ENCODE data around the gene PIP5K1B.

PIP5K1B gene

DNA sequence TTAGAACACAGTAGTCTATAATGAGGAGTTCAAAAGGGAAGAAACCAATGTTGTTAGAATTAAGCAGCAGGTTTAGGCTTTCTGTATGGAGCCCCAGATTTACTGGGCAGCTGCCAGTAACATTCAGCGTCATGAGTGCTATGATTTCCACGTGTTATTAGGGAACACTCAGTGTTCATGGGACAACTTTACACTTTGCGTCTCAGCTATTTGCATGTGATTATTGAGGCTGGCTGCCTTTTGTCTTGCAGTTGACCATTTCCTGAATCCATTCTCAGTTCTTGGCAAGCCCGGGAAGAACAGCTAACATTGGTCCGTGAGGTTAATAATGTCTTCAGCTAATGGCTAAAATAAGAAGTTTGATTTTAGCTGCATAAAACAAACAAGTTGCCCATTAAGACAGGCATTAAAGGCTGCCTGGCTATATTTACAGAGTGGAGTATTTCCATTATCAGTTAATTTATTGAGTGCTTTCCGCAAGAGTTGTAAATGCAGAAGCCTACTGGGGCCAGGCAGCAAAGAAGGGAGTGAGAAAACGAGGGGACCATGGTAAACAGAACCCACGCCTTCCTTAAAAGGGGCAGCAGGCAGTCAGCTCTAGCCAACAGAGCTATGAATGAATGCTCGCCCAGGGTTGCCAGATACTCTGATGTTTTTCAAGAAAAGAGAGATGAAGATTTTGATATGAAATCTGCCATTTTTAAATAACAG is 120.9 kb downstream of the PIP5K1B start:
- DNase-seq, result no peak

DNA sequence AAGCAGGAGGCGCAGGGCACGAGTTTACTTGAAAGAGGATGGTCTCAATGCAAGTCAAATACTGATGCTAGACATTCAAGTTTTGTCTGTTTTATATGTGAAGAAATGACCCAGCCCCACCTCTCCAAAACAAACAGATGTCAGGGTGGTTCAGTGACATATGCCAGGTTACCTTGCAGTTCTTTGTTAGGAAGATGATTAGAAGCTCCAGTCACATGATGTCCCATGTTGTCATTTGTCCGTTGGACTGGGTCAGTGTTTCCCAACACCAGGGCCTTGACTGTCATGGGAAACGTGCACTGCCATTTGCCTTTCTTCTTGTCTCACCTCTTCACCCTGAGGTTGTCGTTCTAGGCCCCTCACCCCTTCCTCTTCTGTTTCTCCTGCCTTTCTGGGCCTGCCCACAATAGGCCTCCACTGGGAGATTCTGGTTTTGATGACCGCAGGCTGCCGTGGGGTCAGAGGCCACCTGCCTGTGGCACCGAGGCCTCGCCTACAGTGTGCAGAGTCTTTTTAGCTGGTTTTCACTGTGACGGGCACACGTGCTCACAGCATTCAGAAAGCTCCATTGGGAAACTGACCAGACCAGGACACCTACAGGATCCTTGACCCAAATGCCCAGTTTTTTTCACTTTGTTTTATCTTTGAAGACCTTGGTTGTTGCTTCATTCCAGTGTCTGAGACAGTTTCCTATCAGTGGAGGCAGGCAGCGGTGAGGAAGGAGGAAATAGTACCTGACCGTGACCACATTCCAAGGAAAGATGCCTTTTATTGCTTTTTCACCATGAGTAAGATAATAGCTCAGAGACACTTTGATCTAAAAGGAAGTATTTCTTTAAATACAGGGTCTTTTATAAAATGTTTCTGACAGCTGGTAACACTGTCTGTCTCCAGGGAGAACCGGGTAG is 123.1 kb downstream of the PIP5K1B start:
- no peak for DNase-seq

DNA sequence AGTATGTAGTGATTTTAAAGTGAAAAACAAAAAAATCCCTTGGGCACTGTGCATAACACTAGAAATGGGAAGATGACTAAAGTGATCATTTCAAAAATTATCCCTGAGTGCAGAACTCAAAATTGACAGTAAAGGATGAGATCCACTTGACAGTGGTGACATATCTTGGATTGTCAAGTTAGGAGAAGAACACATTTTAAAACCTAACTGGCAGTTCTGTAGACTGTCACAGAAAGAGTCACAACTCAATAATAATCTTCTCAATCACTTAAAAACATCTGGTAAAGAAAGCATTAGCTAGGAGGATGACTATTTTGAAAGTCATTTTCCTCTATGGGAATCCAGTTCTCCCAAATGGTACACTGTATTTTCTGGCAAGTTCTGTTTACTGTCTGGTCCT is 127.1 kb downstream of the PIP5K1B start:
- DNase-seq, result no peak

DNA sequence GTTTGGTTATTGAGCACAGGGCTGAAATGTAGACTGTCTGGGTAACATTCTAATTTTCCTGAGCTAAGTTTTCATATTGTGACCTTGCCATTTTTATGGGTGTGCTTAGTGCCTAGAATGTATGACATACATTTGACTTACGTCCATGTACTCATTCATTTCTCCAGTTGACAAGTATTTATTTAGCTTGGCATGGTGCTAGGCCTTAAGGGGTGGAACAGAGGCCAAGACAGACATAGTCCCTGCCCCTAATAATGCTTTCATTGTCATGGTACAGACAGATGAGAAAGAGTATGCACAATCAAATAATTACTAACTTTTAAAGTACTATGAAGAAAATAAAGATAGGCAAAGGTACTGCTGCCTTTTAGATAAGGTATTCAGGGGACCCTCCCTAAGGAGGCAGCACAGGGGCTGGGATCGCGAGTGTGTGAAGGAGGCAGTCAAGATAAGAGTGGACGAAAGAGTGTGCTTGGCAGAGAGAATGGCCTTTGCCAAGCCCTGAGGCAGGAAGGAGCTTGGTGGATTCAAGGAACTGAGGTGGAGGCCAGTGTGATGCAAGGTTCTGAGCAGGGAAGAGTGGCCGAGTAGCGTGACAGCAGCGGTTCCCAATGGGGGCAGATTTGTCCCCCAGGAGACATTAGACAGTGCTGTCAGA is 128.0 kb downstream of the PIP5K1B start:
- no peak for DNase-seq

DNA sequence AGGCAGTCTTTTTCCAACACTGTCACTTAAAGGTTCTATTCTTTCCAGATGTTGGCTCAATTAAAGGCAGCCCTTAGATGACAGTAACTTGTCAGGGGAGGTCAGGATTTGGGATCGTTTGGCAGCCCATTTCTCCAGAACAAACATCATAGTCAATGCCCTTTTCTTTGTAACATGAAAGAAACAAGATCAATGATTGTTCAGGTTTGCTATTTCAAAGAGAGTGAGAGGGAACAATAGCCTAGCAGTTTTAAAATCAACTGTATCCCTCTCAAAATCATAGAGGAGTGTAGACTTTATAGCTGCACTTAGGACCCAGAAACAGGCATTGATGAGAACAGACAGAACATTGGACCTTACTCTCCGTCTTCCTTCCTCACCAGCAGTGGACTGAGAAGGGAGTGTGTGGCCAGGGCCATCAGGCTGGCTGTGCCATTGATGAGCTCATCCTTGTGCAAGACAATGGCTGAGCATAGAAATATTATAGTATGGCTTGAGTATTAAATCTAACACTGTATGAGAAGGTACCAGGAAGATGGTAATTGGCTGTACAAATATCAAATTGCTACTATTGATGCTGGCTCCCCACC is 130.0 kb downstream of the PIP5K1B start:
- DNase-seq, result no peak

DNA sequence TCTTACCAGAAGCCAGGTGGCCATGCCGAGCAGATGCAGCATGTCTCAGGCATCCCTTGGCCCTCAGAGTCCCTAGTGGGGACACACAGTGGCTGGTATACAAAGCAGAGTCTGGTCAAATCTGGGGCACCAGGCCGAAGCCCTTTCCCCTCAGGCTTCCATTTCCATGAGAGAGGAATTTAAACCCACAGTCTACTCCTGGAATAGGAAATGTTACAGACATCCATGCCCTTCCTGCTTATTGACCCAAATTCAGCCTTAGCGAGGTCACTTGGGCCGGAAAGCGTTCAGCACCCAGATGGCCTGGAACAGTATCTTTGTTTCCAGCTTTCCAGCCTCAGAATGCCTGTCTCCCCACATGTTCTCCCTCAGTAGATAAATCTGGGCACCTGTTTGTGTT is 131.7 kb downstream of the PIP5K1B start:
- DNase-seq, result no peak

DNA sequence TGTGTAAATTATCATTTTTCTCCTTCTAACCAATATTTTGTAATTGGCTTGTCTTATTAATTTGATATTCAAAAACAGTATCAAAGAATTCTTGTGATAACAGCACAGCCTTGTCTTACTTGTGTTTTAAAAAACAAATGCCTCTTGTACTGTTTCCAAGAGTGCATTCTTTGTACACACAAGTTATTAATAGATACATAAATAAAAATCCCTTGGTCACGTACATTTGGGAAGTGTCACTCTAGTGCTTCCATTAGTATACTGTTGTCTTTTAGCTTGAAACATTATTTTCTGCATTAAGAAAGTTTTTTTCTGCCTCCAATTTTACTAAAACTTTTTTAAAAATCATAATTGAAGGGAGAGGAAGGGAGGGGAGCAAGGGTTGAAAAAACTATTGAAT is 133.2 kb downstream of the PIP5K1B start:
- DNase-seq, result no peak

DNA sequence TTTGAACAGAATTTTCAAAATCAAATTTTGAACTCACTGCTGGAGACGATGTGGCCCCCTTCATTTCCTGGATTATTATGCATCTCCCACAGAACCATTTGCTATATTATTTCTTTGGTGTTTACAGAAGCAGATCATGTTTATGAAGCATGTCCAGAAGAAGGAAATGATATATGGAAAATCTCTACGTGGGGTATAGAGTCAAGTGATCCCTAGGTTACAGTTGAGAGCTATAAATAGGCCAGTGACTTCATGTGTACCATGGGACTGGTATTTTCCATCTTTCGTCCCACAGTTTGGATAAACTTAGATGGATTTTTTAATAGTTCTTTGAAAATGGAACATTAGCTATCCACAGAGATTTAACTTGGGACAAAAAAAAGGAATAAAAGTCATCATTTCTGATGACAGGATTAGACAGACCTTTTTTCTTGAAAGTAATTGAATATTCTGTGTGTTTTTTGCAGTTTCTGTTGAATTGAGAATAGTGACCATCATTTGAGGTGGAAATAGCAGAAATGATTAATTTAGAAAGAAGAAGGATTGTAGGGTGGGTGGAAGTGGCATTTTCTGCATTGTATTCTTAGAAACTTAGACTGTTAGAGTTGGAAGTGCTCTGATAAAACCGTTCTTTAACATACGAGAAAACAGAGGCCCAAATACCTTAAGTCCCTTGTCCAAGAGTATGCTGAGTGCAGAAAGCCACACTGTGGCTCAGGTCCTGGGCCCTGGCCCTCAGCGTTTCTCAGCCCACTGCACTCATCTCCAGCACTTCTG is 136.4 kb downstream of the PIP5K1B start:
- no peak for DNase-seq

DNA sequence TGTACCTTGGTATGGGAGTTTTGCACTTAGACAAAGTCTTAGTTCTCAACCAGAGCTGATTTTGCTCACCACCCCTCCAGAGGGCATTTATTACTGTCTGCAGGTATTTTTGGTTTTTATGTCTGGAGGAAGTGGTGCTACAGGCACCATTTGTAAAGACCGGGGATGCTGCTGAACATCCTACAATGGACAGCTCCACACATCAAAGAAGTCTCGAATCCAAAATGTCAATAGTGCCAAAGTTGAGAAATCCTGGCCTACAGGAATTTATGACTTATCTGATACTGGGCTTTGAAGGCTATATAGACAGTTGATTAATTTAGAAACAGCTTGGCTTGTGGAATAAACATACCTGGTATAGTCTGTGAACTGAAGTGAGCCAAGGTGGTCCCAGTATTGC is 137.5 kb downstream of the PIP5K1B start:
- DNase-seq, result no peak

DNA sequence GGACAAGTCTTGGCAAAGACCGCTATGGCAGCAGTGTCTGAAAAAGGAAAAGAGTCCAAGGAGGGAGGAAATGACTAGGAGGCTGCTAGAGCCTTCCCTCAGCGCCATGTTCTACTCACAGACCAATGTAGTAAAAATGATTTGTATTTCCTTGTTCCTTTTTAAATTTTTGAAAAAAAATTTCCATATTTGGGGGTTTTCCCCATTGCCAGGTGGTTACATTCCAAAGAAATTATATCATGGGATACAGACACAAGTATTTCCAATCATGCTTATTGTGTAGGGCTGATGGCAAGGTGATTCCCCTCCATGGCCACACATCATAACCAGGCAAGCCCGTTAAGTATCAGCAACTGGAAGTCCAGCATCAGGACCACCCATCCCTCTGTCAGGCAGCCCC is 138.2 kb downstream of the PIP5K1B start:
- no peak for DNase-seq

DNA sequence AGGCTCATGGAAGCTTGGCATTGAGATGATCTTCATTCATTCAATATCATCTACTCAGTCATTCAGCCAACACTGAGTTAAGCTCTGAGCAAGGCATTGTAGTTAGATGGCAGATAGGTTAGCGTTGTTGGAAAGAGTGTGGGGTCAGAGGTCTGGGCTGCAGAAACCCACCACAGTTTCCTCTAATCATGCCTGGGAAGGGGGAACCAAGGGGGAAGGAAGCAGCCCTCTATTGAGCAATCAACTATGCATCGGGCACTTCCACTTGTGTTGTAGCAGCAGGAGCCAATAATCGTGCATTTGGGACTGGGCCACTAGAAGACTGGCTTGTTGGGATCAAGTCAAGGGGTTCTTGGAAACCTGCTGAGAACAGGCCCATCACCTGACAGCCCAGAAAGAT is 139.1 kb downstream of the PIP5K1B start:
- no peak for DNase-seq

DNA sequence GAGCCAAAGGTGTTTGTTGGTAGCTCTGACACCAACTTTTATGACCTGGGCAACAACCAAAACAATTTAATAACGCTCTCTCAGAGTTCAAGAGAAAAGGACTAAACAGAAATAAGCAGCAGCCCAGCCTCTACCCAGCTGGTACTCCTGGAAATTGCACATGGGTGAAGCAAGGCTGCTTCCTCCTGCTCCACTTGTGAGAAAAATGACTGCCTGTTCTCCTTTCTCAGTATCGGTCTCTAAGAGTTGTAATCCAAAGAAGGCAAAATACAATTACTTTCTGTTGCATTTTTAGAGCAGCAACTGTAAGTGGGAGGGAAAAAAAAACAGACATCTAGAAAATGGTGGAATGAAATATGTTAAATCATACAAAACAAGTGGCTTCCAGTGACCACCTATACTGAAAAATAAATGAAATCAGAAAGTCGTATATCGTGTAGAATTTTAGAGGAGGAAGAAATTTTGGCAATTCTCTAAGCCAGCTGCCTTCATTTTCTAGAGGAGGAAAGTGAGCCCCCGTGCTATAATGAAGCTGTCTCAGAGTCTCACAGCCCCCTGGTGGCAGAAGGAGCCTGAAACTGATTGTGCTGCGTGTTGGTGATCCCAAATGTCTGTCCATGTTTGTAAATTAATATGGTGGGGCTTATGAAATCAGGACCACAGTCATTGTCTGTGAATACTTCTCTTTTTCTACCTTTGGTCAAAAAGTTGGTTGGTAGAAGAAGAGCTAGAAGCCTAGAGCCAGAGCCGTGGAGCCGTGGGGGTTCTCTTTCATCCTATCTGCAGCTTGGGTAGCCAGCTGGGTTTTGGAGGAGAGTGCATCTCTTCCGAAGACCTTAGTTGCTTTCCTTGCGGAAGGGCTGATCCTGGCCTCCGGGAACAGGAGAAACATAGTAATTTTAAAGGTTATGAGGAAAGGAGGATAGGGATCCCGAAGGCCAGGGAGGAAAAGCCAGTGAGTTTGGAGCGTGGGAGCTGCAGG is 139.9 kb downstream of the PIP5K1B start:
- DNase-seq, result no peak

DNA sequence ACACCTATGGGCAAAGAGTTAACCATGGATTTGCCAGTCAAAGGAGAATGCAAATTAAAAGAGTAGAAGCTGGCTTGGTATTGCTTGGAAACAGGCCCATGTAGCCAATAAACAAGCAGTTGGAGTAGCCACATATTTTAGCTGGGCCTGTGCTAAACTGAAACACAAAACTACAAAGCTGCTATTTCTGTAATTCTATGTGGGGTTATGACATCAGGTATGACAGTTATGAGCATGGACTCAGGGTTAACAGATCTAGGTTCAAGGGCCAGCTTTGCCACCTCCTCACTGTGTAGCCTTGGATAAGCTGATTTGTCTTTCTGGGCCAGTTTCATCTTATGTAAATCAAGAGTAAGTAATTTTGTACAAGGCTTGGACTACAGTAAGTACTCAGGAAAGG is 142.7 kb downstream of the PIP5K1B start:
- no peak for DNase-seq

DNA sequence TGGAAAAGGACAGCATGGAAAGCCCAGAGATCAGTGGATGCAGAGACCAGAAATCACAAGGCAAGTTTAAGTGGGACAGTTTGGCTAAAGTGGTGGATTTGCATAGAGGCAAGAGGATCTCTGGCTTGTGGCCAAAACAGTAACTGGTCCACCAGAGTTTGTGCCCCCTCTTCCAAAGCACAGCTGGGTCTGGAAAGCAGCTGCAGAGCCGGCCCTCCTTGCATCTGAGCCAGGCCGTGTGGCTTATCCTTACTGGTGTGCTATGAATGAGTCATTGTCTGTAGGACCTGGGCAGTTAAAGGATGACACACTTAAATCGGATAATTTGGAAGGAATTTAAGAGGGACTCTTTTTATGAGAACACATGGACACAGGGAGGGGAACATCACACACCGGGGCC is 146.6 kb downstream of the PIP5K1B start:
- DNase-seq, result no peak

DNA sequence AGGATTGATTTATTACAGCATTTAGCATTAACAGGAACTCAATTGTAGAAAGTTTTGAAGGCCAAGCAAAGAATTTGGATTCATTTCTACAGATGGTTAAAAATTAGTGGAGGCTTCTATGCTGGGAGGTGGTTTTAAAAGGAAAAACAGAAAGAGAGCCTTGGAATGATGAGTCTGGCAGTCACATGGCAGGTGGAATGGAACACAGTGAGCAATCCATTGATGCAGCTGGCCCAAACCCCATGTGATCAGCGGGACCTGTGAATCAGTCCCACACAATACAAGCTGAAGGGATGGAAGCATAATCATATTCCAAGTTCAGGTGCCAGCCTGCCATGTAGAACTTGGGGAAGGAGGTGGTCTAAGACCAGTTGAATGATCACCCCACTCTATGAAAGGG is 147.9 kb downstream of the PIP5K1B start:
- DNase-seq, result no peak

DNA sequence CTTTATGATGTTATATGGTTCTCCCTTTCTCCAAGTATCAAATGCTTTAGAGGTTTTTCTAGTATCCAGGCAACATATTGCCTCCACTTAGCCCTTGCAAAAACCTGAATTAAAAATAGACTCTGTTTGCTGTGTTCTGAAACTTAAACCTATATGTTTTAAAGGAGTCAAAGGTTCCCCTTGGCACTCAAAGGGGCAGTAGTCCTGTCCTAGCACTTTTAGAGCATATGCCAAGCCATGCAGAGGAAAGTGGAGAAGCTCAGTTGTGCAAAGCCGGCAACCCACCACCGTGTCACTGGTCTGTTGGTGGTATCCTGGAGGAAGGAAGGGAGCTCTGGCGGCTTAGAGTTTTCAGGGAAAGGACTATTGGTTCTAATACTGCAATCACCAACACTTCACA is 154.3 kb downstream of the PIP5K1B start:
- DNase-seq, result no peak

DNA sequence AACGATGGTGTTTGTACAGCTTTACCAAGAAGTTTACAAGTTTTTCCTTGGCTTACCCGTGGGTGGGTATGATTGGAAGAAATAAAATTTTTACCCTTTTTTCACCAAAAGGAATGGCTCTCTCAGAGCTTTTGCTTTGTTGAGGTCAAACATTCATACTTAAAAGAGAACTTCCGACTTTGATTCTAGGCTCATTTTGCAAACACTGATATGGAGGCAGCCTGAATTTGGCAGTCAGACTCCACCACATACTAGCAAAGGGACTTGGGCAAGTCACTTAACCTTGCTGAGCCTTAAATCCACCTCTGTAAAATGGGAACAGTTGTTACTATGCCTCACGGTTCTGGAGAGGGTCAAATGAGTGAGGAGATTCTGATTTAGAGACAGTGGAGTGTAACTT is 155.4 kb downstream of the PIP5K1B start:
- DNase-seq, result no peak

DNA sequence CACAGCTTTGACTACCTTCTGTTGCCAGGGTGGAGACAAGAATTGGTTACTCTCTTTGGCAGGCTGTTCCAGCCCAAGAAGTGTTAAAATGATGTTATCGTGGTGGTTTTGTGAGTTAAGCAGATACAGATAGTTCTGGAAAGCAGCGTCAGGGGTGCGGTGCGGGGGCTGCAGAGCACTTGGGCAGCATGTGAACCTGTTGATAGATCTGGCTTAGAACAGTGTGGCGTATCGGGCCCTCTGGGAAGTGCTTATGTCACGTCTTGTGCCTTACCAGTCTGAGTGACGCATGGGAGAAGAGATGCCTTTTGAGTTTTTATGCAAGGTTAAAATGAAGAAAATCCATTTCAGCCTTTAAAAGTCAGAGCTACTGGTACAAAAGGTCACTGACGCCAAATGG is 156.4 kb downstream of the PIP5K1B start:
- no peak for DNase-seq

DNA sequence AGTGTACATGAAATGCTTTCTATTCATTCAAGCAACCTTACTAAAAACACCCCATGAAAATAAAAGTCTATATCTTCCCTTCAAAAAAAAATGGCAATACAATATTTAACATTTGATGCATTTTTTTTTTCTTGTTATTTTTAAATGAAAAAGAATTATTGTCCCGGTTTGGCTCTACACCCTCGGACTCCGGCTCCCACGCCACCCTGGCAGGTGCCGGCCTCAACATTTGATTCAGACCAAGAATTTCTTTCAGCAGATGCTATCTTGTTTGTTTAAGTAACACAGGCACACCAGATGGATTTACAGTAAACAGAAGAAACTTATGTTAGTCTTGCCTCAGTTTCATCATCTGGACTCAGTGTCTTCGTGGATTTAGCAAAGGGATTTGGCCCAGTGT is 162.0 kb downstream of the PIP5K1B start:
- DNase-seq, result no peak

DNA sequence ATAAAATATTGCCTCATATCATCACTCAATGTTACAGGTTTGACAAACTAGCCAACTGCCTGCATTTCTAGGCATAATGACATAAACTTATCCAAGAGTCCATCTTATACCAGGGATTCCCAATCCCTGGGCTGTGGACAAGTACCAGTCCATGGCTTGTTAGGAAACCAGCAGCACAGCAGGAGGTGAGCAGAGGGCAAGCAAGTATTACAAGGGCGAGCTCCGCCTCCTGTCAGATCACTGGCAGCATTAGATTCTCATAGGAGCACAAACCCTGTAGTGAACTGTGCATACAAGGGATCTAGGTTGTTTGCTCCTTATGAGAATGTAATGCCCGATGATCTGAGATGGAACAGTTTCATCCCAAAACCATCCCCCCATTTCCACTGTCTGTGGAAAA is 164.0 kb downstream of the PIP5K1B start:
- no peak for DNase-seq

DNA sequence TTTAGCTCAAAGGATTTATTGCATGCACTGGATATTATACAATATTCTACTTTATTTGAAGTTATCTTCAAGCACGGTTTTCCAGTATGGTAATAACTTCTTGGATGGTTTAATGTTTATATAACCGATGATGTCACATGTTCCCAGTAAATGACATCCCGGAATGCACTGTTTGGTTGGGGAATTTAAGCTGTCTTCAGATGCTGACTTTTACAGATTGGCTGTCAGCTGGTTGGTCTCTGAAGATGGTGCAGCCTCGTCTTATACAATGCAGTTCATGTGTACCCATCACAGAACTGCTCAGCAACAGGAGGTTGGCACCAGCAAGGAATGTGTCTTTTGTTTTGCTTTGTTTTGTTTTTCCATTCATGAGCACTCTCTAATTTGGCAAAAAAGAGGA is 165.0 kb downstream of the PIP5K1B start:
- DNase-seq, result no peak

Measured in SIG-M5 (cell line).